ENCODE results near the gene CPED1. TPM values are rescaled to one million over a fixed set of nuclear protein-coding genes. Genes with fewer than 3 reads are reported as not detected.
A peak's percentile ranks its signal among the peaks of the same experiment; 100 is the strongest.
"Not testable (repeated sequence)": the region's sequence is repeated elsewhere in the genome, so short reads cannot be mapped to it uniquely, and the experiment has no call there.

The CPED1 gene
- total RNA-seq, 1 experiment from 2014 or later: 15.8 TPM

DNA sequence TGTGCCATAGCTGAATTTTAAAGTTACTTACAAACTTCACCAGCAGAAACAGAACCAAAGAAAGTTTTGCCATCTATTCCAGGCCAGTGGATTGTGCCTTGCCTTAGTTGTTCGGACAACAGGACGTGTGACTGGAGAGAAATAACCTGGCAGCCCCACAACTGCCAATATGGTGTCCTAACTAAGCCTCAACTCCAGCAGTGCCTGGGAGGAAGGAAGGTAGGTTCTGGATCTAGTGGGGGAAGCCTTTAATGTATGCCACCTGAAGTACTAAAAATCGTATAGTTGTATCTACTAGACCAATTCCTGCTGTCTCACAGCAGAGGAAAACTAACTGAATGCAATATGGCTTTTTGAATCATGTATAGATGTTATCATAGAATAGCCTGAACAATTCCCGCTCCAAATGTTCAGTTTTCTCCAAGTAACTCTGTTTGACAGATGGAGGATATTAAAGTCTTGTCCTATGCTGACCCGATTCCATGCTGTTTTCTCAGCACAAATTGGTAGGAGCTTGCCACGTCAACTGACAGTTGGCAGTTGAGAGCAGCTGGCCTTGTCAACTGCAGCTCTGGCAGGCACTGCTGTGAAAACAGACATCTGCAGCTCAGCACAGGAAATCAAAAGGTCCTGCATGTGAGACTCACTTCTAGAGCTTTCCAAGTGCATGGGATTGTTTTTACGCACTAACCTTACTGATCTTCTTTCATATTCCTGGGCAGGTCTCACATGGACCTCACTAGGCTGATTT lies 255.8 kb downstream of the CPED1 start:
- no peak for DNase-seq (ENCODE audit: low read depth)

DNA sequence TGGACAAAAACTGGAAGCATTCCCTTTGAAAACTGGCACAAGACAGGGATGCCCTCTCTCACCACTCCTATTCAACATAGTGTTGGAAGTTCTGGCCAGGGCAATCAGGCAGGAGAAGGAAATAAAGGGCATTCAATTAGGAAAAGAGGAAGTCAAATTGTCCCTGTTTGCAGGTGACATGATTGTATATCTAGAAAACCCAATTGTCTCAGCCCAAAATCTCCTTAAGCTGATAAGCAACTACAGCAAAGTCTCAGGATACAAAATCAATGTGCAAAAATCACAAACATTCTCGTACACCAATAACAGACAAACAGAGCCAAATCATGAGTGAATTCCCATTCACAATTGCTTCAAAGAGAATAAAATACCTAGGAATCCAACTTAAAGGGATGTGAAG lies 262.9 kb downstream of the CPED1 start:
- not testable (repeated sequence) for DNase-seq (ENCODE audit: low read depth)

DNA sequence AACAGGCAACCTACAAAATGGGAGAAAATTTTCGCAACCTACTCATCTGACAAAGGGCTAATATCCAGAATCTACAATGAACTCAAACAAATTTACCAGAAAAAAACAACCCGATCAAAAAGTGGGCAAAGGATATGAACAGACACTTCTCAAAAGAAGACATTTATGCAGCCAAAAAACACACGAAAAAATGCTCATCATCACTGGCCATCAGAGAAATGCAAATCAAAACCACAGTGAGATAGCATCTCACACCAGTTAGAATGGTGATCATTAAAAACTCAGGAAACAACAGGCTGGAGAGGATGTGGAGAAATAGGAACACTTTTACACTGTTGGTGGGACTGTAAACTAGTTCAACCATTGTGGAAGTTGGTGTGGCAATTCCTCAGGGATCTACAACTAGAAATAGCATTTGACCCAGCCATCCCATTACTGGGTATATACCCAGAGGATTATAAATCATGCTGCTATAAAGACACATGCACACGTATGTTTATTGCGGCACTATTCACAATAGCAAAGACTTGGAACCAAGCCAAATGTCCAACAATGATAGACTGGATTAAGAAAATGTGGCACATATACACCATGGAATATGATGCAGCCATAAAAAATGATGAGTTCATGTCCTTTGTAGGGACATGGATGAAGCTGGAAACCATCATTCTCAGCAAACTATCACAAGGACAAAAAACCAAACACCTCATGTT lies 264.2 kb downstream of the CPED1 start:
- DNase-seq (ENCODE audit: low read depth): not testable (repeated sequence)

DNA sequence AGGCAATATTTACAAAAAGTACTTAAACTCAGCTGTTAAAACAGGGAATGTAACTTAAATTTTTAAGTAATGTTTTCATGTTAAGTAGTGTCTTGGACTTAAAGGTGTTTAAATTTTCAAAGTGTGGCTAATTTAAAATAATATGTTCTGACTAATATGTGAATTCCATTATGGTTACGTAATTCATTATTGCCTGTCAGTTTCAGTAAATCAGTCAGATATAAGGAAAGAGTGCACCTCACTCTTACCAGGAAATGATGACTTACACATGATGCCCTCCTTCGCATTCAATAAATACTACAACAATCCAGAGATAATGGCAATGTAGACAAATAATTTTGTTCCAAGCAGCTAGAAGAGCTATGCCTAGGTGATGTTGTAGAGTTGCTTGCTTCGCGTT lies 271.3 kb downstream of the CPED1 start:
- no peak for DNase-seq (ENCODE audit: low read depth)

DNA sequence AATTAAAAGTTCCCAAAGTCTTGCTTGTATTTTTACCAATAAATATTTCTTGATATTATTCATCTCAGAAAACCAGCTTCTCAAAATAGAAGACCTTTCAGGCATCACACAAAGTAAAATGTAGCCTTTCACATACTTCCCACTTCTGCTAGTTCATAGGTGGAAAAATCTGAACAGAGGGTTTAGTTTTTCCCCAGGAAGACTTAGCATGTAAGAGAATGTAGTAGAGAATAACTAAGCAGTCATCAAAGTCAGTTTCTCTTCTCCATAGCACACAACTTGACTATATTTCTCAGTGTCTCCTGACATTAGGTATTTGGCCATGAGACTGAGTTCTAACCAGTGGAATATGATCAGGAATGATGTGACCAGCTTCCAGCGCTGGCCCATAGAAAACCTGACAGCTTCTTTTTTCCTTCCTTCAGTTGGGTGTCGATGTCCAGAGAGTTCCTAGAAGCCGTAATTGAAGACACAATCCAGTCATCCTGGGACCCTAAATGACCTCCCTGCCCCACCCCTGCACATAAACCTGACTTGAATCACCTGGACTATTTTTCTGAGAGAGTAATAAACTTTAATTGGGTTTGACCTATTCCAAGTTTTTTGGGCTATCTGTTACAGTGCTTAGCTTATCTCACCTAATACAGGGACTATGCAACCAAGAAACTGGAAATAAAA lies 272.8 kb downstream of the CPED1 start:
- DNase-seq (ENCODE audit: low read depth): no peak

DNA sequence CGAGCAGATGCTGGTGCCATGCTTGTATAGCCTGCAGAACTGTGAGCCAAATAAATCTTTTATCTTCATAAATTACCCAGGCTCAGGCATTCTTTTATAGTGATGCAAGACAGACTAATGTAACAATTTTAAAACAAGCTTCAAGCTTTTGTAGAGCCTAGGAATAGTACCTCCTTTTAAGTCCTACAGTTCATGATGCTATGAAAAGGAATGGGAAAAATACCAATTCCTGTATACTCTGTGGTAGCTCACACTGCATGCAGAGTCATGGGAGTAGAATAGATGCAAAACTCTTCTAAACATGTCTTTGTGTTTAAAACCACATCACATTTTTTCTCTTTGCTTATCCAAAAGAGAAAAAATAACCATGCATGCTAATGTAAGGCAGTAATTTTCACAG lies 273.7 kb downstream of the CPED1 start:
- DNase-seq (ENCODE audit: low read depth): no peak

DNA sequence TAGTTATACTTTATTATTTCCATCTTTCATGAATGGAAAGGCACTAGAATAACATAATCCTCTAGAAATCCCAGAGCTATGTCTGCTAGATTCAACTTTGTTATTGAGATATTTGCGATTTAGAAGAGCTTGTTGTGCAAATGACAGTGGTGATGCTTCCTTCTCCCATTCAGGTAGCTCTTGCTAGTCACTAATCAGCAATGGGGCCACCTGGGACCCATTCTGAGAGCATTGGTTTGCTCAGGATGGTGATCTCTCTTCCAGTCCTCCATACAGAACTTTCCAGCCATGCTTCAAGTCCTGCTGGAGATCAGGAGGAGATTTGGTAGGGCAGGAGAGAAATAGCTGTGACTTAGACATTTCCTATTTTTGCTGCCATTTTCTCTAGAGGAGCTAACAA lies 274.5 kb downstream of the CPED1 start:
- no peak for DNase-seq (ENCODE audit: low read depth)

DNA sequence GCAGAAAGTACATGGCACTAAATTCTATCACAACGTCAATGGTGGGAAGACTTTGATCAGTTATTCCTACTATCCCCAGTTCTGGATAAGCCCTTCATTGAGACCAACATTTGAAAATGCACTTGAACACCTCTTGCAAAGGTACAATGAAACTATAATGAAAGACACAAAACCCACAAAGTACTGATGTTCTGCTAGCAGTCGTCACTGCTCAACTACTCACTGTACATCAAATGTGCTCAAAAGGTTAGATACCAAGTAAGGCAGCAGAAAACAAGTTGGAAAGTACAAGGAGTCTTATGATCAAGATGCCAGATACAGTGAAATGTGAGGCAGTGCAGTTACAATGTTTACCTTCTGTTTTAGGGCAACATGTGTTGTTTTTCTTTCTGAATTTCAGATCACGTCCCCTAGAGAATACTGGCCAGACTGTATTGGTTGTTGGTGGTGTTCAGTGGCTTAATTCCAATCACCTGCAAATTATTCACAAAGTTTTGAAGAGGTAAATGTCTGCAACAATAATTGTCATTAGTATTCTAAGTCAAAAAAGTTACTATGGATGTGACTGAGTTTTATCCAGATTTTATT lies 277.9 kb downstream of the CPED1 start:
- no peak for DNase-seq (ENCODE audit: low read depth)

DNA sequence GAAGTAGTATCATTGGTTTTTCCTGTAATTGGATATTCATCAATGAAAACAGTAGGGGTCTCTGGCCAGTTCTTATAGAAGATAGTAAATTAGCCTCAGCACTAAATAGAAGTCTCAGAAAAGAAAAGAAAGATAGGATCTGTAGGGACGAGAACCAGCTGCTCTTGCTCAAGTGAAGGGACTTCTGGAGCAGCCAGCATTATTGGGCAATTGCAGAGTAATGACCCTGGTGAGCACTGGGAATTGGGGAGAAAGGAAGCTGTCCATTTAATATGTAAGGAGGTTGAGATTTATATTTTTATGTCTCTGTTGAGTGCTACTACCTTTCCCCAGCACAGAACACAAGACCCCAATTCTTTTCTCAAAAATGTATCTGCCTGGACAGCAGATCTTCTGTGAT lies 279.1 kb downstream of the CPED1 start:
- DNase-seq (ENCODE audit: low read depth): no peak

DNA sequence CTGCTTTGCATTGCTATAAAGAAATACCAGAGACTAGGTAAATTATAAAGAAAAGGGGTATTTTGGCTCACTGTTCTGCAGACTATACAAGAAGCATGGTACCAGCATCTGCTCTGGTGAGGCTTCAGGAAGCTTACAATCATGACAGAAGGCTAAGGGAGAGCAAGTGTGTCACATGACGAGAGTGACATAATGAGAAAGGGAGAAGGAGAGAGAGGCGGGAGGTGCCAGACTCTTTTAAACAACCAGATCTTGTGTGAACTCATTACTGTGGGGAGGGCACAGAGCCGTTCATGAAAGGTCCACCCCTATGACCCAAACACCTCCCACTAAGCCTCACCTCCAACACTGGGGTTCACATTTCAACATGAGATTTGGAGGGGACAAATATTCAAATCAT lies 281.3 kb downstream of the CPED1 start:
- DNase-seq (ENCODE audit: low read depth): no peak

DNA sequence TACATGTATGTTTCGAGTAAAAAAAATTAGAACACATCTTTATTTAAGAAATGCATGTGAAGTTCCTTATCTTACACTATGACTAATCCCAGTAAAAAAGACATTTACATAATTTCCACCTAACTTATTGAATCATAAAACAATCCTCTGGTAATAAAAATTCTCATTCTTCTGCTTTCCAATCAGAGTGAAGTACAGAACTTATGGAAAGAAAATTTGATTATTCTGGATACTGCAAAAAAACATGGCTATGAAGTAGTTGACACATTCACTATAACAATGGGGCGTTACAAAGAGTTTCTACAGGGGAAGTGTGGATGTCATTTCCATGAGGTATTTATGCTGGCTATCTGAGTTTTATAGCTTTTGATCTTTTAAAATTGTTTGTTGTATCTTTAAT lies 282.6 kb downstream of the CPED1 start:
- DNase-seq (ENCODE audit: low read depth): no peak

DNA sequence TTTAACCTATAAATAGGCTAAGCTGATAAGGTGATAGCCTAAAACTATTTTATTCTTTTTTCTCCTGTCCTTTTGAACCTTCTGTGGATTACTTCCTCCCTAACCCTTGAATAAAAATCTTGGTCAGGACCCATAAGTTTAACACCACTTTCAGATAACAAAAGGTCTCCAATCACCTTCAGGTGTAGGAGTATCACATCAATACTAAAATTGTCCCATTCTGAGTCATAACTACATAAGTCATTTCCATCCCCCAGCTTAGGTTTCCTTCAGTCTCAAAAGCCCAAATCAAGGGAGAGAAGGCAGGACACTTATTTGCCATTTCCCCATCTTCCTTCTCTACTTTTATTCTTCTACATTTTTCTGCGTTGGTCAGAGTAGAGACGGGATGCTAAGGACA lies 283.4 kb downstream of the CPED1 start:
- DNase-seq (ENCODE audit: low read depth): no peak

DNA sequence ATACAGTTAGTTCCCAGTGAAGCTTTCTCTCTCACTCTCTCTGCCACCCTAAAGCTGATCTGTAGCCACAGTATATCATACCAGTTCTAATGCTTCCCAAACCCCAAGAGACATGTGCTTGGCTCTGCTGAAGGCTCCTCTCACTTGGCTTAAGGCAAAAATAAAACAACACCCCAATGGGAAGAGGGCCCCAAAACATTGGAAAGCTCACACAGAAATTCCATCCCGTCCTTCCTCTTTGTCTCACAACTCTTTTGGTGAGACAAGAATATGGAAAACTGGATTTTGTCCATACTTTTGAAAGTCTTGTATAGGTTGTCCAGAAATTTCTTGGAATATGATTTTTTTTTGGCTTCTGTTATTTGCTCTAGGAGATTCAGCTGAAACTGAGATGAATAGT lies 284.2 kb downstream of the CPED1 start:
- DNase-seq (ENCODE audit: low read depth): no peak

DNA sequence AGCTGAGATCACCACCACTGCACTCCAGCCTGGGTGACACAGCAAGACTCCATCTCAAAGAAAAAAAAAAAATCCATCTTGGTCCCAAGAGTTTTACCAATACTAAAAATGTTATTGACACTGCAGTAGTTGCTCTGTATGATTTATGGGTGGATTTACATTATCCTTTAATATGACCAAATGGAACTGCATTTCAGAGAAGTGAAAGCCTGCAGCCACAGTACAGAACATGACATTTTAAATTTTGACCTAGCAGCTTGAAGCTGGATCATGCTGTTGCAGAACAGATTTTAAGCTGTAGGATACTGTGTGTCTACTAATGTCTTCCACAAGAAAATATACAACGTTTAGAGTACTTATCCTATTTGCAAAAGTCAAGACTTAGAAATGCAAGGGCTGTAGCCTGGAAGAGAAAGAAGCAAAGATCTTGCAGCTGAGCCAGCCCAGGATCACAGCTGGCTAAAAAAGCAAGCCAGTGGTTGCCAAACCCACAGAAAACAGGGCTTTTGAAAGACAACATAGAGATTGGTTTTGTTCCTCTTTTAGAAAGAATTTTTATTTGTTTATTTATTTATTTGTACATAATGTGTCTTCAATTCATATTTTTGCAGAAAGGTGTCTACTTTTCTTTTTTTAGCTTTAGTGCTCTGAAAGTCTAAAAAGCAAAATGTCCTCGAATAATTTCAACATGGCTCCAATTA lies 285.1 kb downstream of the CPED1 start:
- no peak for DNase-seq (ENCODE audit: low read depth)

DNA sequence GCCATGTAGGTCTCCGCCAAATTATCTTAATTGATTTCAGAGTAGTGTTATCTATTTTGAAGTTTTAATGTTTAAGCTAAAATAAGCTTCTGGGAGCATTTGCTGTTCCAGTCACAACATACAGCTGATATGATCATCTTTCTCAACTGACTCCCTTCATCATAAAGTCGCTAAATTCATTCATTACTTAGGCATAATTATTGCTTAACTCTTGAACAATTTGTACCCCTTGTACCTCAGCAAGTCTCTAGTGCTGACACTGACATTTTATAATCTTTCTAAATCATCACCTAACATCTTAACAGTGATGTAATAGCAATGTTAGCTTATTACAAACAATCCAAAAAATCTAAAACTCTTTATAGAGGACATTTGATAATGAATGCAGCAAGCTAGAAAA lies 286.0 kb downstream of the CPED1 start:
- no peak for DNase-seq (ENCODE audit: low read depth)

DNA sequence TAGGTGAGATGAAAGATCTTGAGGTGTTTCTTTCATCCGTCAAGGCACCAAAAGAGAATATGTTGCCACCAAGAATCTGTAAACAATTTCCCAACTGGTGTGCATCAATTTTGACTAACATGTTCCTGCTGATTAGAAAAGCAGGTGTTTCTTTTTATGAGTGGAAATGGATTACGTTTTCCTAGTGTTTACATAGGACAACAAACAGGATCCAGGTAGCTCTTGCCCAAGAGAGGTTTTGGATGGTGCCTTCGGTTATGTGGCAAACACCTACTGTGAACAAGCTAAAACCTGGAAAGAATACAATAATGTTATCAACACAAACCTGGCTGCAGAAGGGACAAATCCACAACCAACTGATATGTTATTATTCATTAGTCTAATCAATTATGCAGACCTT lies 286.7 kb downstream of the CPED1 start:
- DNase-seq (ENCODE audit: low read depth): no peak

DNA sequence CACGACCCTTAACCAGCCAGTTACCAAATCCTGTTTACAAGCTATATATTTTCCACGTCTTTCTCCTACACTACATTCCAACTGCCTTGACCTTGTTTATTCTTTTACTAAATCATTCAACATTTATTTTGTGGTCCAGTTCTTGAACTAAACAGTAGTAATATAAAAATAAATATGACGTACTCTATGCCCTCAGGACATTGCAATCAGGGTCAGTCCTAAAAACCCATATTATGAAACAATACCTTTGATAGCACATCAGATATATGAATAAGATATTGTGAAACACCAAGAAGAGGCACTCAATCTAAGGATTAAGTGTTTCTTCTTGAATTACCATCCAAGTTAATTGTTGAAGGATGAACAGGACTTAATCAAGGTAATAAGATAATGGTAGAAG lies 287.8 kb downstream of the CPED1 start:
- peak; percentile 40 for DNase-seq (ENCODE audit: low read depth)

DNA sequence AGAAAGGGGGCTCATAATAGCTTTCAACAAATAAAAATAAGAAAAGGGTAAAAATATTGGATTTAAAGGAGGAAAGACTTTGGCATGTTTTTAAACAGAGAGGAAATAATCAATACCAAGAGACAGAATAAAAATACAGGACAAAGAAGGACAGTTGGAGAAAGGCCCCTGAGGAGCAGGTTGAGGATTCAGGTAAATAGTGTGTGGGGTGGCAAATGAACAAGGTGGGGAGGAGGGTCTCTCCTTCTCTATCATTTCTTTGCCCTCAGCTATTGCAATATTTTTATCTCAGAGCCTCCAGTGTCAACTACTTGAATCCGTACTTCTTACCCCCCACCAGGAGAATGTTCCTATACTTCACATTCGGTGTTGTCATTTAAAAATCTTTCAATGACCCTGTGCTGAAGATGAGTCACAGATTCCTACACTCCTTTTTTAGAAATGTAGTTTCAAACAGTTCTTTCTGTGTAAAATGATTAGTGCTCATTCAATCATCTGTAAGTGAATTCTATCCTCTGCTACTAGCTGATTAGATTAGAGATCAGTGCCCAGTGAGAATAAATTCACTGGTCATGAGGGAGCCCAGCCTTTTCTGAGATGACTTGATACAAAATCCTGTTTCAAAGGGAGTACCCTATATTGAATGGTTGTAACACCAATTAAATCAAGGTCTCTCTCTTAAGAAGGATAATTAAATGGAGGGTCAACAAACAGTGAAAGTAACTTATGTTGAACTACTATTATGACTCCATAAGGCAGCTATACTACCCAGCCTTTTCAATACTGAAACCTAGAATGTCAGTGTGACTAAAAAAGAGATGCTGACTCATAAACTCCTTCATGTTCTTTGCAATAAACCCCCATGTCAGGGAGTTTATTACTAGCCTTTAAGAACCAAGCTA lies 289.9 kb downstream of the CPED1 start:
- DNase-seq (ENCODE audit: low read depth): peak; percentile 82

DNA sequence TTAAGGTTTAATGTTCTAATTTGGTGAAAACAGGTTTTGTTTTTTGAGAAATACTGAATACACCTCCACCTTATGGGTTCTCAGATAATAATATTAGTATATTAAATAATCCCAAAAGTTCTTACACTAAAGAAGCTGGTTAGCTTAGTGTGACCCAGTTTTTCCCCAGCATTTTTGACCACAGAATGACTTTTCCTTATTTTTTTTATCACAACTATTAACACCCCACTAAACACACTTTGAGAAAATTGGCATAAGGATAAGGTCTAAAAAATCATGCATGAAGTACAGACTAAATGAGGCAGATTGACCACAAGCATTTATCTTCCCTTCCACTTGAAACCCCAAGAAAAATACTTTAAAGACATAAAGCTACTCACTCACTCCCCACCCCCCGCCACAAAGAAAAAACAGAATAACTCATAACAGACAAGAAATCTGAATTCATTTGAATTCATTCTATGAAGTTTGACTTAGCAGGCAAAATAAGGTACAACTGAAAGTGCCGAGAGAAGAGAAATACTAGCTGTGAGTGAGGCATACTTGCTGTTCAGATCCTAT lies 290.6 kb downstream of the CPED1 start:
- peak; percentile 76 for DNase-seq (ENCODE audit: low read depth)

DNA sequence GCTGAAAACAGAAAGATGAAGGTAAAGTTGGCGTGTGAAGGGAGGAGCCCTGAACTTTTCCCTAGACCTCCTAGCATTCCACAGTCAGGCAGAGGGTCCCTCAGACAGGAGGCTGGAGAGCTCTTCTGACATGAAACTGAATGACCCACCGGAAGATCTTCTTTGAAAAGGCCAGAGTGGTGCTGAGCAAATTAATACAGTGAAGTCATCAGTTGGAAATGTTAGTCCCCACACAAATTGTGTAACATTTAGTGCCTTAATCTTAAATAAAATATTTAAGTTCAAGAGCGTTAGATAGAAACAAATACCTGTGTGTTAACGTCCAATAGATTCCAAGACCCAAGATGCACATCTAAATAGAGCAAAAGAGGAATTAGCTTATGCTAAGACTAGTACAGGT lies 291.3 kb downstream of the CPED1 start:
- DNase-seq (ENCODE audit: low read depth): peak; percentile 38

DNA sequence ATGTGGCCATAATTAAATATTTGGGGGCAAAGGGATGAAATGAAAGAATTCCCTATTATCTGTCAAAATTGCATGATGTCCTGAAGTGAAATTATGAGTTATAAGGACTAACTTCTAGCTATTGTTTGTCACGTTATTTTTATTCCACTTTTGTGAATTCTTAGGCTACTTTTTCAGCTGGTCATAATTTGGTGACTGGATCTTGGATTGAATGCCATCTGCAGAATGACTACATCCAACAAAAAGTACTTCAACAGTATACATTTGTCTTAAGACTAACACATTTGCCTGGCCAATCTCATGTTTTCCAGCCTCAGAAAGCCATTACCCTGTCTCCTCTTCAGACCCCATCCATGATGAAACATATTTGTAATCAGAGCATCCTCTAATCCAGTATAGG lies 292.1 kb downstream of the CPED1 start:
- no peak for DNase-seq (ENCODE audit: low read depth)

Measured in M059J (cell line).